DMS 273 treated with DMSO at 0.1 percent for 48 hours (cell line): ENCODE data around the gene FANCM.

Experiments used
- DNase-seq: peaks from one replicate; lab custom pipeline; 2025; lab: John Stamatoyannopoulos, UW

FANCM gene

DNA sequence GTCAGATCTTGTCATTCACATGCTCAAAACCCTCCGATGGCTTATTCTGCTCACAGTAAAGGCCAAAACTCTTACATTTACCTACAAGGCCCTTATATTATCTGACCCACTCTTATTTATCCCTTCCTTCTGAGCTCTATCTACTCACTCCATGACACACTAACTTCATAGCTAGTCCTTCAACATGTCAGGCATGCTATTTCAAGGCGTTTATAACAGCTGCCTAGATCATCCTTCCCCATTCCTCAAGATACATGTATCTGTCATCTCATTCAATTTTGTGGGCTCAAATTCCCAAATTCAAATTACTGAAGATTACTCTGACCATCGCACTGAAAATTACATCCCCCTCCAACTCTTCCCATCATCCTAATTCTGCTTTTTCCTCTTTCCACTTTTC, 110.4 kb downstream of the FANCM start:
- DNase-seq, result no peak

DNA sequence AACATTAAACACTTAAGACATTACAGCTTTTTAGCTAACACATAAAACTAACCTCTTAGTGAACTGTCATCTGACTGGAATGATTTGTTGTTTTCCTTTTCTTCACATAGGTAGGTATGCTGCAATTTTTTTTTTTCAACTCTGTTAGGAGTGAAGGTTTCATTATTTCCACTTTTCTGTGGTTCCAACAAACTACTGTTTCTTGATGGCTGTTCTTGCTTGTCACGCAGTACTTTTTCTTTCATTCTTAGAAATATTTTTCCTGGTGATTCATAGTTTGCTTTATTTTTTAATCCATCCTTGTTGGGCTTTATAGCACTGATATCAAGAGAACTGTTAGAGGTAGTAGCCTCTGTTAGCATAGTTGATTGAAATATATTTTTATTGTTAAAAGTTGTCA, 111.0 kb downstream of the FANCM start:
- no peak for DNase-seq

- no peak for DNase-seq
These were observed 111.7 kb downstream of the FANCM start for GRCh38 chr14:45247427-45247826.

DNA sequence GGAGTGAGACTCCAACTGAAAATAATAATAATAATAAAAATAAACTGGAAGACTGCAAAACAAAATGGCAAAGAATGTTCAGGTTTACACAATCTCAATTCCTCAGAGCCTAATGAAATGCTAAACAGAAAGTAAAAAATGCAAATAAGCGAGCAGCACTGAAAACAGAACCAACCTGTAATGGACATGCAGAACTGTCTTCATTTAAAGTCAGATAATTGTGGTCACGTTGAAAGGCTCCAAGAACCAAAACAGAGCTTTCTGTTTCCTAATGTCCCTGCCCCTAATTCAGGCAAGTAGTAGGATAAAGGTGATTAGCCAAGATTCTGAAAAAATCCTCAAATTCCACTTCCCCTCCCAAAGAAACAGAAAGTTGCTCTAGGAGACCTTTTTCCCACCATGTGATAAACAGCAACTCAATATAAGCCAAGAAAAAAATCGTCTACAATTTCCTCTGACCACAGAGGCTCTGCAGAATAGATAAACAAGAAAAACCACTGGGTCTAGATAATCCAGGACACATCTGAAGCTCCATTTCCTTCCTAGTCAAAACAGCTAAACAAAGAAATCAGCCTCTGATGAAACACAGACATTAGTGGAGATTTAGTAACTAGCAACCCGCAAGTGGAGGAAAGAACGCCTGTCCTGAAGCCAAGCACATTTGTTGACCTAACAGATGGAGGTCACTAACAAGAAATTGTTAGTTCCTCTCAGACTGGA, 114.3 kb downstream of the FANCM start:
- DNase-seq, result no peak
